H1 (cell line): ENCODE data around the gene CCDC88C. TPM values are rescaled to one million over a fixed set of nuclear protein-coding genes. Genes with fewer than 3 reads are reported as not detected.

Experiments used
- CTCF ChIA-PET: fragments of 300-600 bp; sonication (Branson Sonifier 250); formaldehyde crosslinking; loops from one replicate; lab custom pipeline; 2021; ENCODE audit not compliant: partially characterized antibody; lab: Charles Lee
- POLR2A ChIA-PET: fragments of 300-600 bp; sonication (Branson Sonifier 250); formaldehyde crosslinking; loops from one replicate; lab custom pipeline; 2021; ENCODE audit warnings: inconsistent platforms; ENCODE audit not compliant: partially characterized antibody; lab: Charles Lee
- DNase-seq, 2 experiments: peaks; one replicate each; pipeline versions ENCODE4 v3.0.0 to v3.0.0-alpha.2; 2010 to 2022; ENCODE audit warnings: low spot score in 2 of 2, low read depth in 1 of 2, mixed read lengths in 1 of 2
- FAIRE-seq: peaks from 2 replicates; lab custom pipeline; 2011; peaks lifted over from hg19 to GRCh38; lab: Jason Lieb, UNC
- H2AFZ ChIP-seq: 2 replicates; pipeline ENCODE4 v1.8.1; 2012; ENCODE audit warnings: low read length, inconsistent platforms
- H2AK5ac ChIP-seq: 2 replicates; pipeline ENCODE4 v1.6.1; 2013; ENCODE audit warnings: low read depth, low read length
- H2BK120ac ChIP-seq: replicated peaks from 2 replicates; pipeline ENCODE3; 2013; ENCODE audit warnings: low read depth, low read length, inconsistent platforms
- H2BK12ac ChIP-seq: 2 replicates; pipeline ENCODE4 v1.6.1; 2013; ENCODE audit warnings: low read depth, low read length
- H2BK15ac ChIP-seq: 2 replicates; pipeline ENCODE4 v1.6.1; 2013; ENCODE audit warnings: low read length
- H2BK20ac ChIP-seq: 2 replicates; pipeline ENCODE4 v1.6.1; 2013; ENCODE audit warnings: low read length
- H2BK5ac ChIP-seq: 2 replicates; pipeline ENCODE4 v1.6.1; 2013; ENCODE audit warnings: low read depth, low read length
- H3K14ac ChIP-seq: 2 replicates; pipeline ENCODE4 v1.6.1; 2013; ENCODE audit warnings: inconsistent platforms; ENCODE audit not compliant: insufficient read length
- H3K18ac ChIP-seq: 2 replicates; pipeline ENCODE4 v1.6.1; 2013; ENCODE audit warnings: low read length; ENCODE audit errors: extremely low read depth
- H3K23ac ChIP-seq: 2 replicates; pipeline ENCODE4 v1.6.1; 2013; ENCODE audit warnings: inconsistent platforms; ENCODE audit not compliant: insufficient read length
- H3K23me2 ChIP-seq: 2 replicates; pipeline ENCODE4 v1.6.1; 2013; ENCODE audit warnings: low read depth, low read length
- H3K27ac ChIP-seq: 2 replicates; pipeline ENCODE4 v1.6.1; 2011; ENCODE audit warnings: low read depth, low read length, inconsistent platforms
- H3K27me3 ChIP-seq, 4 experiments: replicated peaks in 1 of 4; 1 replicate in 1 of 4; 2 replicates in 3 of 4; pipeline versions ENCODE4 v1.6.1 to v1.8.1; 2011 to 2013; ENCODE audit warnings: low read length in 3 of 4, mild to moderate bottlenecking in 3 of 4, inconsistent platforms in 2 of 4, mixed read lengths in 2 of 4, moderate library complexity in 1 of 4; ENCODE audit not compliant: control insufficient read depth in 3 of 4, insufficient read depth in 3 of 4; ENCODE audit errors: extremely low read depth in 1 of 4
- H3K36me3 ChIP-seq, 4 experiments: 2 replicates each; pipeline versions ENCODE4 v1.6.1 to v1.8.1; 2011 to 2013; ENCODE audit warnings: mild to moderate bottlenecking in 4 of 4, low read length in 3 of 4, moderate library complexity in 2 of 4, control low read depth in 1 of 4, inconsistent platforms in 1 of 4; ENCODE audit not compliant: insufficient read depth in 4 of 4, control insufficient read depth in 2 of 4
- H3K4ac ChIP-seq: replicated peaks from 2 replicates; pipeline ENCODE3; 2013; ENCODE audit warnings: low read length, low read depth, mixed read lengths, inconsistent platforms; ENCODE audit not compliant: insufficient read length
- H3K4me1 ChIP-seq, 4 experiments: replicated peaks in 1 of 4; 1 replicate in 1 of 4; 2 replicates in 3 of 4; pipeline versions ENCODE4 v1.6.1 to v1.8.1; 2011 to 2013; ENCODE audit warnings: low read length in 3 of 4, inconsistent platforms in 2 of 4, mixed read lengths in 1 of 4; ENCODE audit not compliant: insufficient read depth in 4 of 4, control insufficient read depth in 3 of 4
- H3K4me2 ChIP-seq, 2 experiments: 2 replicates each; pipeline versions ENCODE4 v1.6.1 to v1.8.1; 2011 to 2013; ENCODE audit warnings: low read depth in 2 of 2, low read length in 2 of 2, control low read depth in 1 of 2, inconsistent platforms in 1 of 2, mild to moderate bottlenecking in 1 of 2; ENCODE audit not compliant: insufficient read depth in 1 of 2
- H3K4me3 ChIP-seq, 4 experiments: fragments of 200-600, 300-600 bp in 1 of 4; sonication (generic), shearing (Covaris generic), sonication (Bioruptor Twin) in 1 of 4; 2 replicates each; pipeline versions ENCODE4 v1.5.1 to v1.8.1; 2011 to 2016; ENCODE audit warnings: low read length in 4 of 4, low read depth in 3 of 4, control low read depth in 2 of 4, inconsistent platforms in 2 of 4, mild to moderate bottlenecking in 2 of 4, mixed read lengths in 1 of 4, moderate library complexity in 1 of 4; ENCODE audit not compliant: insufficient read depth in 2 of 4; ENCODE audit errors: extremely low read depth in 1 of 4
- H3K56ac ChIP-seq: replicated peaks from 2 replicates; pipeline ENCODE3; 2013; ENCODE audit warnings: low read depth, mild to moderate bottlenecking, mixed read lengths, low read length, inconsistent platforms; ENCODE audit not compliant: insufficient read length
- H3K79me1 ChIP-seq: 2 replicates; pipeline ENCODE4 v1.6.1; 2013; ENCODE audit warnings: low read depth, low read length, control low read depth
- H3K79me2 ChIP-seq, 2 experiments: 2 replicates each; pipeline versions ENCODE4 v1.6.1 to v1.8.1; 2012 to 2013; ENCODE audit warnings: low read length in 2 of 2, mild to moderate bottlenecking in 2 of 2, inconsistent platforms in 1 of 2; ENCODE audit not compliant: insufficient read depth in 2 of 2, control insufficient read depth in 1 of 2
- H3K9ac ChIP-seq, 4 experiments: replicated peaks in 1 of 4; 1 replicate in 1 of 4; 2 replicates in 3 of 4; pipeline versions ENCODE4 v1.6.1 to v1.8.1; 2011 to 2013; ENCODE audit warnings: low read depth in 3 of 4, low read length in 3 of 4, control low read depth in 2 of 4, mild to moderate bottlenecking in 2 of 4, moderate library complexity in 2 of 4, inconsistent platforms in 1 of 4; ENCODE audit errors: extremely low read depth in 1 of 4
- H3K9me3 ChIP-seq, 2 experiments: 2 replicates each; pipeline versions ENCODE4 v1.6.1 to v1.8.1; 2012 to 2013; ENCODE audit warnings: mild to moderate bottlenecking in 2 of 2, moderate library complexity in 2 of 2, control low read depth in 1 of 2, inconsistent platforms in 1 of 2, low read depth in 1 of 2, low read length in 1 of 2, mixed read lengths in 1 of 2; ENCODE audit not compliant: insufficient read depth in 2 of 2
- H4K20me1 ChIP-seq, 2 experiments: replicated peaks in 1 of 2; 2 replicates each; pipeline versions ENCODE3 to v1.8.1; 2011 to 2013; ENCODE audit warnings: inconsistent platforms in 2 of 2, low read length in 2 of 2, mild to moderate bottlenecking in 1 of 2; ENCODE audit not compliant: insufficient read depth in 2 of 2, control insufficient read depth in 1 of 2
- H4K5ac ChIP-seq: 2 replicates; pipeline ENCODE4 v1.6.1; 2013; ENCODE audit warnings: low read length, low read depth, mixed read lengths, inconsistent platforms; ENCODE audit not compliant: insufficient read length
- H4K8ac ChIP-seq: 2 replicates; pipeline ENCODE4 v1.8.0; 2013; ENCODE audit warnings: mild to moderate bottlenecking, moderate library complexity, low read length, inconsistent platforms; ENCODE audit not compliant: insufficient read depth; ENCODE audit errors: extremely low read depth
- H4K91ac ChIP-seq: replicated peaks from 2 replicates; pipeline ENCODE3; 2013; ENCODE audit warnings: low read length, mixed read lengths, inconsistent platforms; ENCODE audit not compliant: insufficient read length
- BCL11A ChIP-seq, 2 experiments: IDR thresholded peaks; one replicate each; pipeline ENCODE4 v1.6.1; 2011; ENCODE audit warnings: low read depth in 2 of 2, low read length in 2 of 2, mild to moderate bottlenecking in 2 of 2
- CTBP2 ChIP-seq: IDR thresholded peaks from 2 replicates; pipeline ENCODE4 v1.7.0; 2011; ENCODE audit warnings: borderline replicate concordance, mild to moderate bottlenecking, moderate library complexity, mixed read lengths, low read length; ENCODE audit not compliant: insufficient read depth, insufficient read length
- CTCF ChIP-seq, 3 experiments: IDR thresholded peaks; 1 replicate in 2 of 3; 2 replicates in 1 of 3; pipeline versions ENCODE4 v1.5.1 to v1.6.1; 2011; ENCODE audit warnings: low read length in 3 of 3, mild to moderate bottlenecking in 3 of 3, inconsistent platforms in 2 of 3, low read depth in 1 of 3, moderate library complexity in 1 of 3; ENCODE audit not compliant: insufficient read depth in 1 of 3; ENCODE audit errors: control extremely low read depth in 1 of 3
- KDM4A ChIP-seq: IDR thresholded peaks from one replicate; pipeline ENCODE4 v1.7.1; 2012; ENCODE audit warnings: low read depth, mild to moderate bottlenecking, moderate library complexity, low read length, inconsistent platforms; ENCODE audit not compliant: severe bottlenecking
- MAX ChIP-seq: IDR thresholded peaks from 2 replicates; pipeline ENCODE4 v1.6.1; 2012; ENCODE audit warnings: inconsistent platforms
- RBBP5 ChIP-seq: IDR thresholded peaks from 2 replicates; pipeline ENCODE4 v1.7.1; 2012; ENCODE audit warnings: low read depth, mild to moderate bottlenecking, inconsistent platforms, low read length, moderate library complexity, borderline replicate concordance
- SRF ChIP-seq: IDR thresholded peaks from 2 replicates; pipeline ENCODE4 v1.6.1; 2011; ENCODE audit warnings: mild to moderate bottlenecking, low read depth, low read length, moderate library complexity
- SUZ12 ChIP-seq: fragments of 200-600 bp; sonication (generic); IDR thresholded peaks from 2 replicates; pipeline ENCODE4 v1.6.1; 2012; ENCODE audit warnings: mild to moderate bottlenecking, inconsistent platforms, low read length, moderate library complexity, mixed read lengths
- USF2 ChIP-seq: IDR thresholded peaks from 2 replicates; pipeline ENCODE4 v1.6.1; 2011; ENCODE audit warnings: low read length, improper control_type of control experiment
- WGBS, 2 experiments: shearing (Covaris generic) in 1 of 2; methylation state at CpG; one replicate each; pipeline versions ENCODE4 v1.1.6 to v1.1.7; 2013 to 2015; ENCODE audit warnings: low lambda C conversion rate in 2 of 2, mixed read lengths in 2 of 2, inconsistent platforms in 1 of 2, low coverage in 1 of 2, missing lambda C conversion rate in 1 of 2; ENCODE audit not compliant: insufficient replicate concordance in 2 of 2, insufficient coverage in 1 of 2, insufficient read length in 1 of 2; ENCODE audit errors: extremely low coverage in 1 of 2, missing lambda C conversion rate in 1 of 2; 5-methylcytosine and 5-hydroxymethylcytosine counted together
- polyA plus RNA-seq, 7 experiments: library from polyadenylated mRNA; depleted of rRNA in 3 of 7; stranded (reverse) in 5 of 7; unstranded in 2 of 7; fragments of >200 nt in 5 of 7; fragments of 200-250 nt in 2 of 7; gene quantifications; 1 replicate in 5 of 7; 2 replicates in 1 of 7; 4 replicates in 1 of 7; pipeline versions ENCODE4 v1.2.1 to v1.2.3, GENCODE V29; 2011 to 2013; ENCODE audit warnings: missing spikeins in 2 of 7, mixed read lengths in 2 of 7
- total RNA-seq: library from RNA; stranded (reverse); fragmentation: NEBNext Ultra II Directional; extraction: Animal tissue kit (Norgen Biotek cat#: 25700); gene quantifications from 2 replicates; pipeline ENCODE4 v1.2.1, GENCODE V29; 2021

CCDC88C gene
- total and polyA plus RNA-seq, 2 of the 8 experiments (the other 6 are each of a cell fraction or from before 2014, with no cell fraction given): 10.3 to 57.7 TPM

GRCh38 chr14:91256661-91257060 is 161.0 kb downstream of the CCDC88C start:
- H3K9me3 ChIP-seq: no peaks in the 10 kb centered on the region
- peaks cover 15% of the 10 kb centered on the region for H3K23me2 ChIP-seq
- WGBS, 2 experiments: 95% methylated on average over 1 of the region's 1 CpG; no CpG with 5 or more reads in 1 of the 2 experiments
- no peak overlapping the region for H2BK12ac ChIP-seq
- H3K4me2 ChIP-seq: no peak overlapping the region
- no peak overlapping the region for H2BK20ac ChIP-seq
- no peak overlapping the region for H3K4me3 ChIP-seq
- no peak overlapping the region for H3K4ac ChIP-seq
- no peak overlapping the region for H2BK5ac ChIP-seq
- no peak overlapping the region for H2AFZ ChIP-seq
- no peaks in the 10 kb centered on the region for H3K79me1 ChIP-seq
- no peaks in the 10 kb centered on the region for H3K36me3 ChIP-seq
- no peaks in the 10 kb centered on the region for H4K20me1 ChIP-seq
- H4K5ac ChIP-seq: no peak overlapping the region
- no peak overlapping the region for H3K27ac ChIP-seq
- H3K18ac ChIP-seq: no peak overlapping the region
- ChIA-PET CTCF (interaction anchor here (0.9 to 3.7 kb wide), 10 partner anchors 12 to 706 kb away, joined by 4 to 20 read pairs (median 8); partner anchors contain the start of gene GPR68), POLR2A (interaction anchor here (1.2 to 1.4 kb wide), 3 partner anchors 12 to 79 kb away, joined by 3 to 5 read pairs (median 3); partner anchors contain the start of gene GPR68)
- H3K27me3 ChIP-seq: peaks cover 0 to 16% (median 9%) of the 10 kb centered on the region in 4 experiments; a peak in 6 of 7 replicates
- no peak overlapping the region for H4K8ac ChIP-seq
- H2BK15ac ChIP-seq: no peak overlapping the region
- H3K23ac ChIP-seq: no peak overlapping the region
- H3K56ac ChIP-seq: no peak overlapping the region
- H3K79me2 ChIP-seq: no peaks in the 10 kb centered on the region
- H2AK5ac ChIP-seq: no peak overlapping the region
- no peak overlapping the region for H4K91ac ChIP-seq
- no peak overlapping the region for H3K14ac ChIP-seq
- DNase-seq: no peak
- peaks cover 0 to 10% (median 8%) of the 10 kb centered on the region in 4 experiments; a peak in 6 of 7 replicates for H3K4me1 ChIP-seq
- H3K9ac ChIP-seq: no peak overlapping the region
- no peak for FAIRE-seq
- H2BK120ac ChIP-seq: no peak overlapping the region
- no peak for TF ChIP-seq USF2
- no peak for TF ChIP-seq CTCF (IDR thresholded peaks at IDR 0.05; ENCODE audit: control extremely low read depth in 1 of 3, insufficient read depth in 1 of 3, low read depth in 1 of 3, low read length in 3 of 3)
- no peak for TF ChIP-seq BCL11A (IDR thresholded peaks at IDR 0.05; ENCODE audit: low read depth in 2 of 2, low read length in 2 of 2)
- TF ChIP-seq CTBP2: no peak
- no peak for TF ChIP-seq RBBP5
- no peak for TF ChIP-seq KDM4A
- no peak for TF ChIP-seq MAX
- no peak for TF ChIP-seq SUZ12
- TF ChIP-seq SRF: no peak
